NCI-H1694 (cell line): ENCODE results near the gene RNASE1.
"Not testable (repeated sequence)": the region's sequence is repeated elsewhere in the genome, so short reads cannot be mapped to it uniquely, and the experiment has no call there.

ENCODE experiments used
- DNase-seq: peaks from one replicate; lab custom pipeline; 2025; lab: John Stamatoyannopoulos, UW

Gene RNASE1

GRCh38 chr14:20772650-20773049 is 30.0 kb downstream of the RNASE1 start:
- no peak for DNase-seq

DNA sequence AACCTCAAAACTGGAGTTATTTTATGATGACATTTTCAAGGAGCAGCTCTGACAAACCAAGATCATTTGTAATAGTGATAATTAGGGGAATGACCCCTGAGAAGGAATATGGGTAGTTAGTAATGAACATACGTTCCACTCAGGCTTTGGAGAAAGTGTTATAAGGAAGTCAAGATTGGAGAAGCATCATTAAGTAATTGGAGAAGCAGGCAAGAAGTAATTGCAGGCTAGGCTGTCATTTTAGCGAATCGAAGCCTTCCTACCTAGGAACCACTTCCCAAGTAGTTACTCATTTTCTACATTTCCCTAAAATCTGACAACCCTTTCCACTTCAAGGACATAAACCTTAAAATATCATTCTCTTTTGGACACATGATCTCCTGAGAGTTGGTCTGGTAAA is 33.2 kb downstream of the RNASE1 start:
- no peak for DNase-seq

DNA sequence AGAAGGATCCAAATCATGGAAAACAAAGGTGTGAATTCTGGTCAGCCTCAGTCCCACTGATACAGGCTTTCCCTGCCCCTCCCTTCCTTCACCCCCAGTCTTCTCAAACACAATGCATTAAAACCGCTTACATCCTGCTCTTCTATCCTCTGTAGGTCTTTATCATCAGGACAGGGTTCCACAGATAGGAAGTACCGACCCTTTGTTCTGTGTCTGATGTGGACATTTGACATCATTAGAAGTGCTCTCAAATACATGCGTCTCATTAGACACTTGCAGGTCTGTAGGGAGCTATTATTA is 34.1 kb downstream of the RNASE1 start:
- no peak for DNase-seq

GRCh38 chr14:20760950-20761349 is 41.7 kb downstream of the RNASE1 start:
- no peak for DNase-seq

- DNase-seq = not testable (repeated sequence)
These were observed 43.2 kb downstream of the RNASE1 start for GRCh38 chr14:20759465-20759864.

GRCh38 chr14:20757965-20758364 is 44.7 kb downstream of the RNASE1 start:
- DNase-seq = no peak

DNA sequence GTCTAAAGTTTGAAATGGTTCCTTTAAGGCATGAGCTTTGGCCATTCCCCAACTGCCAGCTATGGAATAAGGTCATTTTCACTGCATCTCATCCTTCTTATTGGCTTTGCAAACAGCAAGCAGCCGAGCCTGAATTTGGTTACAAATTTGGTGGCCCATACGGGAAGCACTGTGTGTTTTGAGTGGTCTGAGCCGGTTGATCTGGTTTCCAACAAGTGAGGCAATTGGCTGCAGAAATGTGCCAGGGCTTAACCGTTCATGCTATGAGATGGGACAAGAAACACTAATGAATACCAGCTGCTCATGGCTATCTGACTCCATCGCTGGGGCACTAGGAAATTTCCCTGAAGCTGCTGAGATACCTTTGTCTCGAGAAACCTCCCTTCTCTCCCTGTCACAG is 47.6 kb downstream of the RNASE1 start:
- no peak for DNase-seq

- DNase-seq = no peak
These were observed 48.3 kb downstream of the RNASE1 start for GRCh38 chr14:20754308-20754707.

GRCh38 chr14:20751963-20752562 is 50.6 kb downstream of the RNASE1 start:
- no peak for DNase-seq
